IMR-90 (cell line): ENCODE measurements around the gene SYNC. TPM values are rescaled to one million over a fixed set of nuclear protein-coding genes. Genes with fewer than 3 reads are reported as not detected.
"Not testable (repeated sequence)": the region's sequence is repeated elsewhere in the genome, so short reads cannot be mapped to it uniquely, and the experiment has no call there.

Experiments used
- ATAC-seq: fragments of 200-7000 bp; cut with Tn5 transposase; 2 replicates; pipeline ENCODE4 v1.9.1; 2020; ENCODE audit warnings: low read depth, mild to moderate bottlenecking, moderate library complexity
- BruUV-seq: library from RNA; stranded (reverse); fragments of 400-500 nt; replicated peaks from 2 replicates; lab custom pipeline; 2021; lab: Mats Ljungman, UMichigan
- CTCF ChIA-PET: fragments of 300-600 bp; formaldehyde crosslinking; extraction: SDS; loops from one replicate; lab custom pipeline; 2021; ENCODE audit warnings: antibody characterized with exemption; lab: Yijun Ruan, JAX
- POLR2A ChIA-PET: fragments of 300-600 bp; sonication (Branson Sonifier 250); formaldehyde crosslinking; loops from one replicate; lab custom pipeline; 2022; ENCODE audit warnings: antibody characterized with exemption; ENCODE audit not compliant: unreplicated experiment; lab: Charles Lee
- DNase-seq: peaks from one replicate; pipeline ENCODE4 v3.0.0; 2013
- H2AFZ ChIP-seq: replicated peaks from 2 replicates; pipeline ENCODE3; 2013; ENCODE audit warnings: low read length, mild to moderate bottlenecking; ENCODE audit not compliant: poor library complexity
- H2AK5ac ChIP-seq: 2 replicates; pipeline ENCODE4 v1.6.1; 2013; ENCODE audit warnings: low read depth, low read length, inconsistent platforms
- H2AK9ac ChIP-seq: replicated peaks from 2 replicates; pipeline ENCODE3; 2013; ENCODE audit warnings: mild to moderate bottlenecking, low read depth, low read length, moderate library complexity; ENCODE audit not compliant: poor library complexity
- H2BK120ac ChIP-seq: 2 replicates; pipeline ENCODE4 v1.6.1; 2013; ENCODE audit warnings: low read depth, low read length, inconsistent platforms
- H2BK15ac ChIP-seq: 3 replicates; pipeline ENCODE4 v1.6.1; 2013; ENCODE audit warnings: low read depth, low read length, inconsistent platforms
- H2BK20ac ChIP-seq: 2 replicates; pipeline ENCODE4 v1.6.1; 2013; ENCODE audit warnings: low read depth, mild to moderate bottlenecking, inconsistent platforms, low read length, moderate library complexity
- H2BK5ac ChIP-seq: 2 replicates; pipeline ENCODE4 v1.6.1; 2013; ENCODE audit warnings: mild to moderate bottlenecking, low read depth, low read length, inconsistent platforms; ENCODE audit not compliant: poor library complexity, severe bottlenecking
- H3K14ac ChIP-seq: replicated peaks from 2 replicates; pipeline ENCODE4 v1.6.1; 2013; ENCODE audit warnings: low read depth, low read length, inconsistent platforms
- H3K18ac ChIP-seq: 2 replicates; pipeline ENCODE4 v1.6.1; 2013; ENCODE audit warnings: low read depth, low read length, control low read depth
- H3K23ac ChIP-seq: 2 replicates; pipeline ENCODE4 v1.6.1; 2013; ENCODE audit warnings: low read depth, low read length, inconsistent platforms
- H3K27ac ChIP-seq: 2 replicates; pipeline ENCODE4 v1.5.1; 2013; ENCODE audit warnings: mild to moderate bottlenecking, control low read depth, low read length; ENCODE audit not compliant: insufficient read depth
- H3K27me3 ChIP-seq: 2 replicates; pipeline ENCODE4 v1.6.1; 2013; ENCODE audit warnings: low read length; ENCODE audit not compliant: control insufficient read depth, insufficient read depth
- H3K36me3 ChIP-seq: 2 replicates; pipeline ENCODE4 v1.6.1; 2013; ENCODE audit warnings: low read length, mixed read lengths; ENCODE audit not compliant: control insufficient read depth, insufficient read depth
- H3K4ac ChIP-seq: 2 replicates; pipeline ENCODE4 v1.6.1; 2013; ENCODE audit warnings: low read depth, low read length, inconsistent platforms
- H3K4me1 ChIP-seq: 2 replicates; pipeline ENCODE4 v1.6.1; 2013; ENCODE audit warnings: low read length, mixed read lengths; ENCODE audit not compliant: control insufficient read depth, insufficient read depth
- H3K4me2 ChIP-seq: 2 replicates; pipeline ENCODE4 v1.6.1; 2013; ENCODE audit warnings: low read depth, mild to moderate bottlenecking, control low read depth, low read length, moderate library complexity
- H3K4me3 ChIP-seq: 2 replicates; pipeline ENCODE4 v1.5.1; 2013; ENCODE audit warnings: low read depth, mild to moderate bottlenecking, control low read depth, low read length, moderate library complexity; ENCODE audit not compliant: insufficient read depth
- H3K56ac ChIP-seq: 2 replicates; pipeline ENCODE4 v1.6.1; 2013; ENCODE audit warnings: low read length, inconsistent platforms; ENCODE audit not compliant: insufficient read depth; ENCODE audit errors: extremely low read depth
- H3K79me1 ChIP-seq, 2 experiments: 2 replicates each; pipeline ENCODE4 v1.6.1; 2013; ENCODE audit warnings: low read length in 2 of 2, inconsistent platforms in 1 of 2, low read depth in 1 of 2
- H3K9ac ChIP-seq: 2 replicates; pipeline ENCODE4 v1.6.1; 2013; ENCODE audit warnings: low read depth, low read length, control low read depth
- H3K9me1 ChIP-seq: 2 replicates; pipeline ENCODE4 v1.6.1; 2013; ENCODE audit warnings: low read length, inconsistent platforms; ENCODE audit not compliant: insufficient read depth
- H3K9me3 ChIP-seq: 2 replicates; pipeline ENCODE4 v1.6.1; 2013; ENCODE audit warnings: low read length; ENCODE audit not compliant: control insufficient read depth, insufficient read depth
- H4K20me1 ChIP-seq: 2 replicates; pipeline ENCODE4 v1.6.1; 2013; ENCODE audit warnings: low read length, inconsistent platforms; ENCODE audit not compliant: insufficient read depth
- H4K5ac ChIP-seq: 2 replicates; pipeline ENCODE4 v1.6.1; 2013; ENCODE audit warnings: mild to moderate bottlenecking, low read depth, low read length, control low read depth
- H4K8ac ChIP-seq, 2 experiments: 2 replicates each; pipeline ENCODE4 v1.6.1; 2013; ENCODE audit warnings: low read depth in 2 of 2, low read length in 2 of 2, control low read depth in 1 of 2, inconsistent platforms in 1 of 2
- H4K91ac ChIP-seq: 2 replicates; pipeline ENCODE4 v1.6.1; 2013; ENCODE audit warnings: low read depth, low read length, inconsistent platforms; ENCODE audit not compliant: insufficient read depth
- WGBS, 2 experiments: methylation state at CpG; one replicate each; pipeline versions ENCODE4 v1.1.5 to v1.1.7; 2013; ENCODE audit warnings: missing lambda C conversion rate in 2 of 2; ENCODE audit not compliant: insufficient read length in 1 of 2; ENCODE audit errors: extremely low coverage in 2 of 2; 5-methylcytosine and 5-hydroxymethylcytosine counted together
- dilution Hi-C: fragments of 300-500 bp; cut with HindIII; formaldehyde crosslinking; loops from one replicate; pipeline ENCODE4 v1.14.3; 2018; ENCODE audit warnings: low sequenced_read_pairs; ENCODE audit not compliant: unreplicated experiment
- in situ Hi-C: fragments of 300-500 bp; cut with MboI; formaldehyde crosslinking; loops from 3 replicates; pipeline ENCODE4 v1.14.3; 2019; ENCODE audit warnings: low sequenced_read_pairs, inconsistent platforms, mixed read lengths
- intact Hi-C: fragments of 100-400 bp; cut with micrococcal nuclease; formaldehyde crosslinking; loops from 2 replicates; pipeline ENCODE4 v1.10.0; 2022
- polyA plus RNA-seq, 3 experiments: library from polyadenylated mRNA; depleted of rRNA; stranded (reverse); fragments of >200 nt; gene quantifications; 2 replicates each; pipeline ENCODE4 v1.2.3, GENCODE V29; 2012; ENCODE audit warnings: low replicate concordance in 1 of 3
- total RNA-seq: library from RNA; depleted of rRNA; stranded (reverse); fragments of >200 nt; gene quantifications from 2 replicates; pipeline ENCODE4 v1.2.3, GENCODE V29; 2012

SYNC gene
- total and polyA plus RNA-seq, 2 of the 4 experiments (the other 2 are of a cell fraction): 48.9 to 103 TPM

- CTCF ChIA-PET, H3K4me1 ChIP-seq: not testable (repeated sequence)
Observed at GRCh38 chr1:32642292-32642827, 60.2 kb downstream of the SYNC start.

More at GRCh38 chr1:32642292-32642827, 60.2 kb downstream of the SYNC start:
- H2AFZ ChIP-seq, H3K18ac ChIP-seq, H3K56ac ChIP-seq, H3K27ac ChIP-seq, H3K27me3 ChIP-seq, H2BK15ac ChIP-seq, H3K4me3 ChIP-seq, H2BK5ac ChIP-seq, H3K4ac ChIP-seq, H2BK20ac ChIP-seq, dilution Hi-C loops, H4K5ac ChIP-seq, POLR2A ChIA-PET, H3K36me3 ChIP-seq, H3K4me2 ChIP-seq, in situ Hi-C loops, H3K9me3 ChIP-seq, DNase-seq, BruUV-seq, intact Hi-C loops, H3K14ac ChIP-seq, H3K23ac ChIP-seq, H2BK120ac ChIP-seq, H4K8ac ChIP-seq, ATAC-seq, H2AK9ac ChIP-seq, H3K9ac ChIP-seq, H3K9me1 ChIP-seq, H2AK5ac ChIP-seq, H4K91ac ChIP-seq: not testable (repeated sequence)
- H3K79me1 ChIP-seq: peaks cover 23 to 43% of the 10 kb centered on the region in 2 experiments
- 100% methylated on average over 4 of the region's 8 CpGs; no CpG with 5 or more reads in 1 of the 2 experiments for WGBS, 2 experiments
- peaks cover 13% of the 10 kb centered on the region for H4K20me1 ChIP-seq
